A673 (cell line): ENCODE measurements around the gene MPZL1.

Source experiments
- EZH2 ChIP-seq: fragments of 200-600 bp; sonication (generic); IDR thresholded peaks from 2 replicates; pipeline ENCODE4 v1.6.1; 2017; ENCODE audit warnings: borderline replicate concordance, low read depth, mild to moderate bottlenecking, mixed read lengths, antibody characterized with exemption, low read length; ENCODE audit not compliant: poor library complexity, severe bottlenecking
- TF ChIP-seq, protein P1 (sequence below): fragments of 300-800, 200-600 bp; sonication (generic); conservative IDR thresholded peaks from 2 replicates; pipeline ENCODE4 v1.5.1; 2017; ENCODE audit warnings: low read depth, mild to moderate bottlenecking, antibody characterized with exemption, low read length, moderate library complexity, mixed read lengths

DNA sequence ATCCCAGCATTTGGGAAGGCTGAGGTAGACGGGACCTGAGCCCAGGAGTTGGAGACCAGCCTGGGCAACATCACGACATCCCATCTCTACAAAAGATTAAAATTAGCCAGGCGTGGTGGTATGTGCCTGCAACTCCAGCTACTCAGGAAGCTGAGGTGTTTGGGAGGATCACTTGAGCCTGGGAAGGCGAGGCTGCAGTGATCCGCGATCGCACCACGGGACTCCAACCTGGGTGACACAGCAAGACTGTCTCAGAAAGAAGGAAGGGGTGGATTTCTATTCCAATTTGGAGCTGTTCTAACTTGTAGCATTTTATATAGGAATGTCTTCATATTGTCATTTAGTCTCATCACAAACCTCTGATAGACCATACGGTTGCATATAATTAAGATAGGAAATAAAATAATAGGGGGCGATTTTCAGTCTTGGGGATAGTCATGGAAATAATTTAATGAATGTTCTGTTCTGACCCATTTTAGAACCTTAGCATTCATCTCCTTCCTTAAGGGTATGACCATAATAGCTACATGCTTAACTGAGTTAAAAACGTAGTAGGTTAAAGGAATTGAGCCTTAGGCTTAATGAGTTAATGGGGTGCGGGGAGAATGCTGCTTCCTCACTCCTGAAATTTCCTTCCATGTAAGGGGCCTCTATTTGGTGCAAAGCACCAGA is 99.0 kb downstream of the MPZL1 start:
- TF ChIP-seq, protein P1, sequence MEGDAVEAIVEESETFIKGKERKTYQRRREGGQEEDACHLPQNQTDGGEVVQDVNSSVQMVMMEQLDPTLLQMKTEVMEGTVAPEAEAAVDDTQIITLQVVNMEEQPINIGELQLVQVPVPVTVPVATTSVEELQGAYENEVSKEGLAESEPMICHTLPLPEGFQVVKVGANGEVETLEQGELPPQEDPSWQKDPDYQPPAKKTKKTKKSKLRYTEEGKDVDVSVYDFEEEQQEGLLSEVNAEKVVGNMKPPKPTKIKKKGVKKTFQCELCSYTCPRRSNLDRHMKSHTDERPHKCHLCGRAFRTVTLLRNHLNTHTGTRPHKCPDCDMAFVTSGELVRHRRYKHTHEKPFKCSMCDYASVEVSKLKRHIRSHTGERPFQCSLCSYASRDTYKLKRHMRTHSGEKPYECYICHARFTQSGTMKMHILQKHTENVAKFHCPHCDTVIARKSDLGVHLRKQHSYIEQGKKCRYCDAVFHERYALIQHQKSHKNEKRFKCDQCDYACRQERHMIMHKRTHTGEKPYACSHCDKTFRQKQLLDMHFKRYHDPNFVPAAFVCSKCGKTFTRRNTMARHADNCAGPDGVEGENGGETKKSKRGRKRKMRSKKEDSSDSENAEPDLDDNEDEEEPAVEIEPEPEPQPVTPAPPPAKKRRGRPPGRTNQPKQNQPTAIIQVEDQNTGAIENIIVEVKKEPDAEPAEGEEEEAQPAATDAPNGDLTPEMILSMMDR: no peak
- no peak for TF ChIP-seq EZH2
